B cell (primary cell): Measurements from ENCODE around the gene RANBP10. TPM values are rescaled to one million over a fixed set of nuclear protein-coding genes. Genes with fewer than 3 reads are reported as not detected.

Experiments
- ATAC-seq: fragments of 200-7000 bp; cut with Tn5 transposase; one replicate; pipeline ENCODE4 v1.10.0; 2021; ENCODE audit warnings: low read depth, mild to moderate bottlenecking, moderate number of reproducible peaks, moderate library complexity
- CTCF ChIA-PET: fragments of 350-600 bp; sonication (Branson Sonifier 250); formaldehyde crosslinking; loops from one replicate; lab custom pipeline; 2021; ENCODE audit warnings: antibody characterized with exemption, inconsistent platforms; lab: Charles Lee
- POLR2A ChIA-PET: fragments of 350-600 bp; sonication (Branson Sonifier 250); formaldehyde crosslinking; loops from one replicate; lab custom pipeline; 2021; ENCODE audit warnings: antibody characterized with exemption; lab: Charles Lee
- DNase-seq: peaks from one replicate; pipeline ENCODE4 v3.0.0; 2013
- H2AFZ ChIP-seq: 2 replicates; pipeline ENCODE4 v1.6.1; 2012; ENCODE audit warnings: mild to moderate bottlenecking, low read depth, low read length; ENCODE audit not compliant: insufficient read depth, poor library complexity, severe bottlenecking
- H3K27ac ChIP-seq, 2 donors: 1 replicate in 1 of 2; 2 replicates in 1 of 2; pipeline ENCODE4 v1.5.1; 2012 to 2013; ENCODE audit warnings: low read length in 2 of 2, mild to moderate bottlenecking in 2 of 2, moderate library complexity in 1 of 2
- H3K27me3 ChIP-seq, 4 experiments: fragments of 200-600 bp in 1 of 4; sonication (generic) in 1 of 4; replicated peaks in 1 of 4; 1 replicate in 2 of 4; 2 replicates in 2 of 4; pipeline versions ENCODE4 v1.6.1 to v1.7.0; 2013 to 2016; ENCODE audit warnings: low read length in 3 of 4, mild to moderate bottlenecking in 2 of 4, mixed read lengths in 1 of 4, moderate library complexity in 1 of 4; ENCODE audit not compliant: insufficient read depth in 4 of 4, control insufficient read depth in 3 of 4; ENCODE audit errors: control extremely low read depth in 1 of 4
- H3K36me3 ChIP-seq, 2 experiments: replicated peaks in 1 of 2; 1 replicate in 1 of 2; 2 replicates in 1 of 2; pipeline versions ENCODE4 v1.6.1 to v1.7.1; 2013; ENCODE audit warnings: low read length in 1 of 2; ENCODE audit not compliant: insufficient read depth in 2 of 2, control insufficient read depth in 1 of 2; ENCODE audit errors: control extremely low read depth in 1 of 2, extremely low read depth in 1 of 2
- H3K4me1 ChIP-seq, 2 donors: fragments of 200-600 bp in 1 of 2; sonication (generic) in 1 of 2; 1 replicate in 1 of 2; 2 replicates in 1 of 2; pipeline versions ENCODE4 v1.5.1 to v1.6.1; 2013 to 2017; ENCODE audit warnings: low read length in 2 of 2; ENCODE audit not compliant: control insufficient read depth in 2 of 2, insufficient read depth in 2 of 2
- H3K4me2 ChIP-seq: replicated peaks from 2 replicates; pipeline ENCODE3; 2012; ENCODE audit warnings: mild to moderate bottlenecking, low read depth, low read length; ENCODE audit not compliant: poor library complexity, severe bottlenecking
- H3K4me3 ChIP-seq, 5 experiments: fragments of 200-600 bp in 1 of 5; sonication (generic) in 1 of 5; 1 replicate in 3 of 5; 2 replicates in 2 of 5; pipeline versions ENCODE4 v1.5.1 to v1.7.0; 2011 to 2016; ENCODE audit warnings: low read length in 4 of 5, mild to moderate bottlenecking in 4 of 5, low read depth in 2 of 5, control low read depth in 1 of 5, moderate library complexity in 1 of 5; ENCODE audit not compliant: insufficient read depth in 1 of 5; ENCODE audit errors: control extremely low read depth in 1 of 5, extremely low read depth in 1 of 5
- H3K79me2 ChIP-seq: fragments of 200-600 bp; sonication (generic); one replicate; pipeline ENCODE4 v1.6.0; 2016; ENCODE audit warnings: low read length; ENCODE audit not compliant: control insufficient read depth, insufficient read depth
- H3K9ac ChIP-seq: fragments of 200-600 bp; sonication (generic); 2 replicates; pipeline ENCODE4 v1.6.1; 2017; ENCODE audit warnings: mild to moderate bottlenecking, low read length, moderate library complexity
- H3K9me3 ChIP-seq, 3 donors: one replicate each; pipeline versions ENCODE4 v1.6.1 to v1.7.1; 2013; ENCODE audit warnings: low read length in 2 of 3; ENCODE audit not compliant: control insufficient read depth in 2 of 3, insufficient read depth in 1 of 3; ENCODE audit errors: control extremely low read depth in 1 of 3
- H4K20me1 ChIP-seq: 2 replicates; pipeline ENCODE4 v1.6.0; 2012; ENCODE audit warnings: mild to moderate bottlenecking, low read length; ENCODE audit not compliant: insufficient read depth, control insufficient read depth, poor library complexity, severe bottlenecking
- H3K27ac Mint-ChIP-seq: one replicate; pipeline ENCODE4 v1.8.0; 2021; ENCODE audit warnings: mixed read lengths
- H3K27me3 Mint-ChIP-seq: one replicate; pipeline ENCODE4 v1.8.0; 2021; ENCODE audit warnings: mixed read lengths
- H3K4me1 Mint-ChIP-seq: one replicate; pipeline ENCODE4 v1.8.0; 2021; ENCODE audit warnings: mixed read lengths
- H3K4me3 Mint-ChIP-seq: one replicate; pipeline ENCODE4 v1.8.0; 2021; ENCODE audit warnings: mixed read lengths
- H3K9me3 Mint-ChIP-seq: one replicate; pipeline ENCODE4 v1.8.0; 2022; ENCODE audit warnings: mixed read lengths; ENCODE audit not compliant: insufficient read depth
- CTCF ChIP-seq: fragments of 200-600 bp; IDR thresholded peaks from one replicate; pipeline ENCODE4 v1.8.0; 2022; ENCODE audit warnings: antibody characterized with exemption, mild to moderate bottlenecking
- EZH2 ChIP-seq: IDR thresholded peaks from 2 replicates; pipeline ENCODE4 v1.6.1; 2012; ENCODE audit warnings: borderline replicate concordance, low read depth, mild to moderate bottlenecking, moderate library complexity, low read length; ENCODE audit not compliant: insufficient read depth, poor library complexity, severe bottlenecking
- WGBS: methylation state at CpG from one replicate; pipeline ENCODE4 v1.1.5; 2013; ENCODE audit warnings: missing lambda C conversion rate; ENCODE audit not compliant: insufficient coverage; 5-methylcytosine and 5-hydroxymethylcytosine counted together
- intact Hi-C: fragments of 100-400 bp; cut with micrococcal nuclease; formaldehyde crosslinking; loops from one replicate; pipeline ENCODE4 v1.10.0; 2022
- polyA plus RNA-seq: library from polyadenylated mRNA; depleted of rRNA; stranded (reverse); fragments of >200 nt; gene quantifications from 2 replicates; pipeline ENCODE4 v1.2.3, GENCODE V29; 2012
- total RNA-seq, 2 donors: library from RNA; stranded (reverse); fragments of 120-200 nt in 1 of 2; gene quantifications; 1 replicate in 1 of 2; 2 replicates in 1 of 2; pipeline versions ENCODE4 v1.2.3 to v1.2.4, GENCODE V29; 2013 to 2022

The RANBP10 gene
- total and polyA plus RNA-seq, 2 donors (not counting 1 experiment from before 2014, with no cell fraction given), result 29.0 to 32.2 TPM

- no peaks in the 10 kb centered on the region for H3K79me2 ChIP-seq
- no peak overlapping the region for H2AFZ ChIP-seq
- no peak for TF ChIP-seq CTCF
- TF ChIP-seq EZH2, result no peak
- Mint-ChIP-seq H3K4me3 (no peak overlapping the region), H3K9me3 (no peaks in the 10 kb centered on the region), H3K27me3 (no peaks in the 10 kb centered on the region), H3K4me1 (peaks cover 21% of the 10 kb centered on the region), H3K27ac (no peak overlapping the region)
- no peaks in the 10 kb centered on the region for H3K27me3 ChIP-seq
- no peak overlapping the region for H3K4me2 ChIP-seq
- POLR2A ChIA-PET, result no interaction called here
- 98% methylated on average over 28 of the region's 28 CpGs for WGBS
- H4K20me1 ChIP-seq, result no peaks in the 10 kb centered on the region
- no peak for ATAC-seq
- peaks cover 7 to 17% of the 10 kb centered on the region in 2 donors for H3K4me1 ChIP-seq
- no peak for DNase-seq
- H3K36me3 ChIP-seq, result no peaks in the 10 kb centered on the region
- intact Hi-C loops, result no loop called here
- H3K27ac ChIP-seq, result no peak overlapping the region
- H3K4me3 ChIP-seq, result no peak overlapping the region
- no peak overlapping the region for H3K9ac ChIP-seq
- CTCF ChIA-PET, result interaction anchor here (0.8 to 2.6 kb wide), 4 partner anchors 141 to 366 kb away, joined by 3 to 27 read pairs (median 5); no protein-coding TSS in a partner anchor
- no peaks in the 10 kb centered on the region for H3K9me3 ChIP-seq
Observed at GRCh38 chr16:67674851-67675578, 131.3 kb downstream of the RANBP10 start.
